Measurements from ENCODE around the gene ABCC1. TPM values are rescaled to one million over a fixed set of nuclear protein-coding genes. Genes with fewer than 3 reads are reported as not detected.

The ABCC1 gene
- total and polyA plus RNA-seq, 2 of the 8 experiments (the other 6 are each of a cell fraction or from before 2014, with no cell fraction given) = 42.6 to 66.8 TPM

- no peak overlapping the region for H2BK12ac ChIP-seq (ENCODE audit: low read depth, low read length)
- H3K4me1 ChIP-seq (replicated peaks in 1 of 4; ENCODE audit: control insufficient read depth in 3 of 4, insufficient read depth in 4 of 4, low read length in 3 of 4) = peaks cover 0 to 7% (median 1%) of the 10 kb centered on the region in 4 experiments; a peak in 2 of 7 replicates
- H3K79me2 ChIP-seq (ENCODE audit: control insufficient read depth in 1 of 2, insufficient read depth in 2 of 2, low read length in 2 of 2) = peaks cover 44 to 63% of the 10 kb centered on the region in 2 experiments
- no peaks in the 10 kb centered on the region for H3K27me3 ChIP-seq (replicated peaks in 1 of 4; ENCODE audit: control insufficient read depth in 3 of 4, extremely low read depth in 1 of 4, insufficient read depth in 3 of 4, low read length in 3 of 4)
- H3K4me2 ChIP-seq (ENCODE audit: insufficient read depth in 1 of 2, low read depth in 2 of 2, low read length in 2 of 2) = peak overlapping the region; percentile 88 to 96
- no peak overlapping the region for H2AFZ ChIP-seq (ENCODE audit: low read length)
- H2BK20ac ChIP-seq (ENCODE audit: low read length) = no peak overlapping the region
- DNase-seq (ENCODE audit: low read depth in 1 of 2, low spot score in 2 of 2) (no peak), FAIRE-seq (no peak)
- no peak overlapping the region for H3K56ac ChIP-seq (replicated peaks; ENCODE audit: insufficient read length, low read depth, low read length)
- peaks cover 4 to 17% of the 10 kb centered on the region in 2 experiments for H4K20me1 ChIP-seq (replicated peaks in 1 of 2; ENCODE audit: control insufficient read depth in 1 of 2, insufficient read depth in 2 of 2, low read length in 2 of 2)
- CTCF ChIA-PET (ENCODE audit: partially characterized antibody) = interaction anchor here (0.6 to 2.9 kb wide), 4 partner anchors 9 to 82 kb away, joined by 3 to 10 read pairs (median 4); no protein-coding TSS in a partner anchor
- H3K14ac ChIP-seq (ENCODE audit: insufficient read length) = no peak overlapping the region
- no peak overlapping the region for H2BK120ac ChIP-seq (replicated peaks; ENCODE audit: low read depth, low read length)
- H2BK15ac ChIP-seq (ENCODE audit: low read length) = no peak overlapping the region
- H3K23me2 ChIP-seq (ENCODE audit: low read depth, low read length) = peaks cover 14% of the 10 kb centered on the region
- 0 out of 2 replicates have a peak overlapping the region, but pooled peaks have one; percentile 7 for H2BK5ac ChIP-seq (ENCODE audit: low read depth, low read length)
- peaks cover 13% of the 10 kb centered on the region for H3K79me1 ChIP-seq (ENCODE audit: low read depth, low read length)
- no peak overlapping the region for H3K23ac ChIP-seq (ENCODE audit: insufficient read length)
- POLR2A ChIA-PET (ENCODE audit: partially characterized antibody) = interaction anchor here (0.9 to 1.6 kb wide), 7 partner anchors 9 to 129 kb away, joined by 3 to 12 read pairs (median 4); partner anchors contain the start of gene MYH11
- H3K27ac ChIP-seq (ENCODE audit: low read depth, low read length) = peak overlapping the region; percentile 51
- H3K9me3 ChIP-seq (ENCODE audit: insufficient read depth in 2 of 2, low read depth in 1 of 2, low read length in 1 of 2) = no peaks in the 10 kb centered on the region
- peak overlapping the region; percentile 52 to 96 (median 76) for H3K9ac ChIP-seq (replicated peaks in 1 of 4; ENCODE audit: extremely low read depth in 1 of 4, low read depth in 3 of 4, low read length in 3 of 4)
- H4K5ac ChIP-seq (ENCODE audit: insufficient read length, low read depth, low read length) = no peak overlapping the region
- H3K4ac ChIP-seq (replicated peaks; ENCODE audit: insufficient read length, low read depth, low read length) = no peak overlapping the region
- peak overlapping the region; percentile 91 for H2AK5ac ChIP-seq (ENCODE audit: low read depth, low read length)
- H3K36me3 ChIP-seq (ENCODE audit: control insufficient read depth in 2 of 4, insufficient read depth in 4 of 4, low read length in 3 of 4) = no peaks in the 10 kb centered on the region
- no peak overlapping the region for H4K91ac ChIP-seq (replicated peaks; ENCODE audit: insufficient read length, low read length)
- WGBS, 2 experiments (ENCODE audit: extremely low coverage in 1 of 2, insufficient coverage in 1 of 2, insufficient read length in 1 of 2, insufficient replicate concordance in 2 of 2, low coverage in 1 of 2, low lambda C conversion rate in 2 of 2, missing lambda C conversion rate in 1 of 2) = 6% methylated on average over 18 of the region's 18 CpGs; no CpG with 5 or more reads in 1 of the 2 experiments
- peak overlapping the region; percentile 58 to 89 (median 78) for H3K4me3 ChIP-seq (ENCODE audit: extremely low read depth in 1 of 4, insufficient read depth in 2 of 4, low read depth in 3 of 4, low read length in 4 of 4)
- peak overlapping the region; percentile 57; the same call in 1 of the 2 replicates for H4K8ac ChIP-seq (ENCODE audit: extremely low read depth, insufficient read depth, low read length)
- H3K18ac ChIP-seq (ENCODE audit: extremely low read depth, low read length) = peak overlapping the region; percentile 72
- TF ChIP-seq MAX (IDR thresholded peaks at IDR 0.05) (peak; percentile 67; the same call in 1 of the 2 replicates), SP1 (IDR thresholded peaks at IDR 0.05; ENCODE audit: low read depth, low read length) (no peak), CTBP2 (IDR thresholded peaks at IDR 0.05; ENCODE audit: borderline replicate concordance, insufficient read depth, insufficient read length, low read length) (no peak), HDAC2 (IDR thresholded peaks at IDR 0.05; ENCODE audit: borderline replicate concordance in 1 of 2, low read depth in 2 of 2, low read length in 2 of 2) (no peak), ATF3 (IDR thresholded peaks at IDR 0.05; ENCODE audit: insufficient read depth, low read depth, low read length) (no peak), SIN3A (conservative IDR thresholded peaks at IDR 0.05 in 1 of 2, IDR thresholded peaks at IDR 0.05 in 1 of 2; ENCODE audit: low read depth in 1 of 2, low read length in 2 of 2) (peak in 1 of 2 experiments; percentile 64; a peak in 2 of 4 replicates), NRF1 (IDR thresholded peaks at IDR 0.05; ENCODE audit: low read depth, low read length) (no peak), ASH2L (IDR thresholded peaks at IDR 0.05; ENCODE audit: low read length) (peak; percentile 52), CBX5 (IDR thresholded peaks at IDR 0.05; ENCODE audit: low read depth, low read length) (no peak), FOSL1 (IDR thresholded peaks at IDR 0.05; ENCODE audit: insufficient read depth, low read depth, low read length) (no peak)
Observed at GRCh38 chr16:15950161-15950854, 892 bp downstream of the ABCC1 start.
